Gastrocnemius medialis (tissue), 4 donors: ENCODE results near the gene DEGS2.

Source experiments
- CTCF ChIP-seq, 5 experiments: fragments of 450-650 bp in 3 of 5; fragments of 200-600 bp in 2 of 5; sonication (generic) in 2 of 5; IDR thresholded peaks in 4 of 5; conservative IDR thresholded peaks in 1 of 5; 1 replicate in 4 of 5; 2 replicates in 1 of 5; pipeline ENCODE4 v1.5.1; 2016 to 2019; ENCODE audit warnings: antibody characterized with exemption in 5 of 5, mild to moderate bottlenecking in 3 of 5, moderate library complexity in 3 of 5
- POLR2A ChIP-seq, 2 donors: fragments of 450-650 bp; IDR thresholded peaks; one replicate each; pipeline ENCODE4 v1.6.1; 2017; ENCODE audit warnings: antibody characterized with exemption in 2 of 2, mild to moderate bottlenecking in 2 of 2, moderate library complexity in 2 of 2

GRCh38 chr14:100116134-100116533 lies 43.3 kb downstream of the DEGS2 start:
- TF ChIP-seq POLR2A (IDR thresholded peaks at IDR 0.05): no peak
- no peak for TF ChIP-seq CTCF (IDR thresholded peaks at IDR 0.05 in 4 of 5, conservative IDR thresholded peaks at IDR 0.05 in 1 of 5)
